HG03039 (cell line): ENCODE data around the gene CNTNAP2.

Experiments
- ATAC-seq: cut with Tn5 transposase; IDR thresholded peaks from one replicate; pipeline ENCODE4 v1.9.1; 2021; ENCODE audit warnings: mild to moderate bottlenecking, moderate library complexity; ENCODE audit not compliant: unreplicated experiment

CNTNAP2 gene

DNA sequence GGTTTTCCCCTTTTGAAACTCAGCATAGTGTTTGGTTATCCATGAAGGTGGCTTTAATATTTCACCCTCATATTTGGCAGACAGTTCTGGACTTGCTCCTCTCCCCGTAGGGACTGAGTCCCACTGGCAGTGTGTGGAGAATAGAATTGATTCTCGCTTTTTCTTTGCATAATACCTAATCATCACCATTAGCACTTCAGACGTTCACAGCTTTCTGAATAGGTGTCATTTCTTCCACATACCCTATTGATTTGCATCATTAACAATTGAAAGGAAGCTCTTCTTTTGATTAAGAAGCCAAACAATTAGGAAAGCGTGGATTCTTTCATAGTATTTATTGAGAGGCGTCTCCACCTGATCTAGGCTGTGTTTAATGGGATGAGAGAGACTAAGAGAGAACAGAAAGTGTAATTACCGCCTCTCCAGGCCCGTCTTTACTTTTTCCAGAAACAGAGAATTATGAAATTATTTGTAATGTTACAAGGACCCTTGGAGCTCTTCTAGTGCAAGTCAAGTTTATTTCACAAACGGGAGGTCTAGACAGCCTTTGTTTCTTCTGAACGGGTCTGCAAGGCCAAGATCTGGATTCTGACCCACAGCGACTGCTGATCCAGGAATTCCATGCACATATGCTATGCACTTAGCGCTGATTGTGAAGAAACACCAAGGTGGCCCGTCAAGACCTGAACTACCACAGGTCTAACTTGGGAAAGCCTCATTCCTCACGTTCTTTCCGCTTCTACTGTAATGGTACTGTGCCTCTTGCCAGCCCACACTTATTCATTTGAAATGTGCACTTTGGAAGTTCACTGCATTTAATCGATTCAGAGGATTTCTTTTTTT, 2224.1 kb downstream of the CNTNAP2 start:
- ATAC-seq = no peak

DNA sequence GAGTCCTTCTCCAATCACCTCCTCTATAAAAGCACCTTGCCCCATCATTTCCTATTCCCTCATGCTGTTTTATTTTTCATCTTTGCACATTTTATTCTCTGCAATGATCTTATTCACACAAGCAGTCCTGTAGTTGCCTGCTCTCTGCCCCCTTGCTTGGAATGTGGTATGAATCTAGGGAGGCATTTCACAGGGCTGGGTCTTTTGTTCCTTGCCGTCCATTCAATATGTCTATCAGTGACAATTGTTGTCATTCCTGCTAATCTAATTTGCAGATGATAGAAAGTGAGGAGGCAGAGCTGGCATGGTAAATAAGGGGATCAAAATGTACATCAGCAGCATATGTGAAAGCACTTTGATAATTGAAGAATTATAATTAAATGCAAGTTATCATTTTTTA, 2227.8 kb downstream of the CNTNAP2 start:
- ATAC-seq = no peak

DNA sequence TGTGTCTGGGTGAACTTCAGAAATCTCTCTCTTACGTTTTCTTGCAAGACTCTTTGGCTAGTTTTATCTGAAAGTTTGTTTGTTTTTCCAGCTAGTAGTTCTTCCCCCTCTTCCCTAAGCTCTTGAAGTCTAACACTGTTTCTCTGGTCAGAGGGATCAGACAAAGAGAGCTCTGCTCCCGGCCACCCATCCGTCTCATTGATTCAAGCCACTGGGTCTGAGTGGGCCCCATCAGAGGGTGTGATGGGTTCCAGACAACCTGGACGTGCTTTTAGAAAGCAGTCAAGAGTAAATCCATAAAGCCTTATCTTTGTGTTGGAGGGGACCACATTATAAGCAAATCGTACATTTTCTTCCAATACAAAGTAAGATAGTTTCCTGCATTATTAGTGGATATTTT, 2231.4 kb downstream of the CNTNAP2 start:
- no peak for ATAC-seq

DNA sequence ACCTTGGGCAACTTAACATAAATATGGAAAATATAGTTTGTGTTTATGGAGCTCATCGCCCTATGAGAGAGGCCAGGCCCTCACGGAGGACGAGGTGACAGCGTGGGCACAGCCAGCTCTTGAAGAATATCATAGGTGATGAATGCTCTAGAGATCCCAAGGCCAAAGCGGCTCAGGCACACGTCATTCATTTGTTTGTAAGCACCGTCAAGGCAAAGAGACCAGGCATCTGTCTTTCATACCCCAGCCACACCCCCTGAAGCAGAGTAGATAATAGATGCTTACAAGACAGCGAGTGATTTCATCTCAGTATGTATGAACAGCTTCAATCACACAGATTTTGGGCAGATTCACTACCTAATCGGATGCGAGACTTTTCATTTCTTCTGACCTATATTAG, 2231.9 kb downstream of the CNTNAP2 start:
- ATAC-seq = no peak

DNA sequence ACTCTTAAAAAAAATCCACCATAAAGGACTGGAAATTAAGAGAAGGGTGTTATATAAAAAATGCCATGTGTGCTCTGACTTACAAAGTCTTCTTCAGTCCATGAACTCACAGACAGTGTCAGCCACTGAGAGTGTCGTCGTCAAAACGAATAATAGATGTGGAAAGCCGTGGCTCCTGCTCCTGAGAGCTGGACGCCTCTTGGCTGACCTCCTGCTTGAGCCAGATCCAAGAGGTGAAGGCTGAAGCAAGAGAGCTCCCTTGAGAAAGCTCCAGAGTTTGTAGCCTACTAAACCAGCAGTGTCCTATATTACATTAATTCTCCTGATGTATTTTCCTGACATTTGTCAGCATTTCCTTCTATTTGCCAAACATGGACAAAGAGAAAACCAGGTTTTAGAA, 2239.7 kb downstream of the CNTNAP2 start:
- ATAC-seq = no peak

DNA sequence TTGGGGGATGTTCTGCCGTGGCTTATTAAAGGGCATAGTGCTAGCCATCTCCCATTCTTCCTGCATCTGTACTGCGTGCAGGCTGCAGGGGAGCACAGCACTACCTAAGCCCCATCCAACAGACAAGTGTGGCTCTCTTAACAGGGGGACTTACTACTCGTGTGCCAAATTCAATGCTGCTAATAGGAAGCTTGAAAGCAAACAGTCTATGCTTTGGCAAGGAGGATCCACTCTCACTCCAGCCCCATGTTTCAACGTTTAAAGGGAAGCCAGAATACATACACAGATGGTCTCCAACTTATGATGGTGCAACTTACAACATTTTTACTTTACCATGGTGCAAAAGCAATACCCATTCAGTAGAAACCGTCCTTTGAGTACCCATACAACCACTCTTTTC, 2245.9 kb downstream of the CNTNAP2 start:
- ATAC-seq = no peak

DNA sequence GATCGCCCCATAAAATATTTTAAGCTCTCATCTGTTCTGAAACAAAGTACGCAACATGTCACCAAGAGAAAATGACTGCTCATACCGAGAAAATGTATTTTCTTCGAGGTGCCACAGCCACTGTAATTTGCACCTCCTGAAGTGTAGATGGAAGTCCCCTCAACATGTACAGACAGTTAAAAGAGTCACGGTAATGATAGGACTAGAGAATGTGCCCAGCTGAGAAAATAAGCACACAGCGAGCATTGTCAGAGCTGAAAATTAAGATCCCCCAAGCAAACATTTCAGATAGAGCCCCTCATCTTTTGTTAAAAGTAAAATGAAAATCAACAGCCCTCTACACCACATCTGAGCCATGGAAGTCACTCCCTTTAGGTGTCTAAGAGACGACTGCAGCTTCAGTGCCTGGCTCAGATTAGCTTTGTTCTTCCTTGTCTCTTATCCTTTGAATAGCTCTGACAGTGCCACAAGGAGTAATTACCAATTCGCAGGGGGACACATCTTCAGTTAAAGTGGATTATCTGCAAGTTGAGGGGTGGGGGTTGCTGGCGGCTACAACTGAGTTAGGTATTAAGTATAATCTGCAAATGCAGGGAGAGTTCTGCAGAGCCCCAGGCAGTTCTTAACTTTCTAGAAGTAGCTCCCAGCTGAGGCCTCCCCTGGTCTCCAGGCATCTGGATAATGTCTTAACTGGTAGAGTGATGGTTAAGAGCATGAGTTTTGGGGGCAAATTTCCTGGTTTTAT, 2251.3 kb downstream of the CNTNAP2 start:
- no peak for ATAC-seq

DNA sequence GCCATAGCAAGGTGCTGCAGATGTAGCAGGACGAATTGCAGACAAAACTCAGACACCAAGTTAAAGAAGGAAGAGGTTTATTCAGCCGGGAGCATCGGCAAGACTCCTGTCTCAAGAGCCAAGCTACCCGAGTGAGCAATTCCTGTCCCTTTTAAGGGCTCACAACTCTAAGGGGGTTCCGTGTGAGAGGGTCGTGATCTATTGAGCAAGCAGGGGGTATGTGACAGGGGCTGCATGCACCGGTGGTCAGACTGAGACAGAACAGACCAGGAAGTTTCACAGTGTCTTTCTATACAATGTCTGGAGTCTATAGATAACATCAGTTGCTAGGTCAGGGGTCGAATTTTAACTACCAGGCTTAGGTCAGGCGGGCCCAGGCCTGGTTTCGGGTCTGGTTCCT, 2252.0 kb downstream of the CNTNAP2 start:
- no peak for ATAC-seq

DNA sequence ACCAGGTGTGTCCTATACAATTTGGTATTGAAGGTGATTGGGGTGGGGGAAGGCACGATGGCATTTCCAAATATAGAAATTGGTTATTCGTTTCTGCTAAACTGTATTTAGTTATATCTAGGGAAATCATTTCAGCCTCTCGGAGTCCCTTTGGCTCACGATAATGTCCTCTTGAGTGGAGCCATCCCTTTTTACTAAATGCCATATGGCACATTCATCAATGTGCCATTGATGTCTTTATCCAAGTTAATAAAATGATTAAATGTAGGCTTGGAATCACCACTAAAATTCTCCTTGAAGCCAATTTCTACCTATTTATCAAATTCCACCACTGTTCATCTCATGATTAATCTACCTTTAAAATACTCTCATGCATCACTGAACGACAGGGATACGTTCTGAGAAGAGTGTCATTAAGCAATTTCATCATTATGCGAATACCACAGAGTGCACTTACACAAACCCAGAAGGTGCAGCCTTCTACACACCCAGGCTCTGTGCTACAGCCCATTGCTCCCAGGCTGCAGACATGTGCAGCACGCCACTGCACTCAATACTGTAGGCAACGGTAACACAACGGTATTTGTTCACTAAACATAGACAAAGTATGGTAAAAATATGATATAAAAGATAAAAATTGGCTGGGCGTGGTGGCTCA, 2254.8 kb downstream of the CNTNAP2 start:
- ATAC-seq = no peak

DNA sequence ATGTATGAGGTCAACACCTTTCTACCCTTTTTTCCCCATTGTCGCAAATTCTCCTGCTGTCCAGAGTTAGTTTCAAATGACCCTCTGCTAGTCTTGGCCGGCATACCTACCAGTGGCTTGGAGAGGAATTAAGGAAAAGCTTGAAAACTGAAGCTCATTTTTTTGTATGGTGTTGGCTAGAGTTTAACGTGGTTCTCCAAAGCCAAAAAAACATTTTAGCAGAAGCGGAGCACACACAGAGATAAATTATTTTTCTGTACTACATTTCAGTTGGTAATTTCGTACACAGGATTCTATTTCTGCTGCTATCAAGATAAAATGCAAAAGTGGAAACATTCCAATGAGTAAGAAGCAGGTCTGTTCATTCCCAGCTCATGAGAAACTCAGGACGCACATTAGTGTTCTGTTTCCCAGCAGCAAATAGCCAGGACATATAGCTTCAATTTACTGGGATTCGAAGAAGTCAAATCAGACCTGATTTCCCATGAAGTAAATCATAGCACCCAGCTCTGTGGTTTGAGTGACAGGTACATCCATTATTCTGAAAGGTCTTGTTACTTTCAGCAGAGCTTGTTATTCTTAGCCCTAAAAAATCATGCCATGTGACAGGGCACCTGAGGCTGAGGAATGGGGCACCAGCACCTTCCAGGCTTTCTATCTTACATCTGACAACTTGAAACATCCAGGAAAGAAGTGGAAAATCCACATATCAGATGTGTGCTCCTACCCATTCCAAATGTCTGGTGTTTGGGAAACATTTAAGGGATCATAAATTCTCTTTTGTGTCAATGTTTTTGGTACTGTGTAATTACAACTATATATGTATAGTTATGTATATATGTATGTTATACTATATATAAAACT, 2258.0 kb downstream of the CNTNAP2 start:
- no peak for ATAC-seq

DNA sequence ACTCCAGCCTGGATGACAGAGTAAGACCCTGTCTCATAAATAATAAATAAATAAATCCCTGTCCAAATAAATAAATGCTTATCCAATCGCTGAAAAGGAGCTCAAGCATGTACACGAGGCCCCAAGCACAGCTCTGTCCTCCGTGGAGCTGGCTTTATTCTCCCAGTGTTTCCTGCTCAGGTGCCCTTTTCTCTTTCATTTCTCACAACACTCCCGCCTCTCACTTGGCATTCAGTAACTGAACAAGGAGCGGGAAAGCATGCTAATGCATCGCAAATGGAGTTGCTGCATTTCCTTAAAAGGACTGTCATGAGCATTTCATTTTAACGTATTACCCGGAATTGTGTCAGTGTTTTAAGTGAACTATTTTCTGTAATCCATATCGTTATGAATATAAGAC, 2263.1 kb downstream of the CNTNAP2 start:
- ATAC-seq = no peak

DNA sequence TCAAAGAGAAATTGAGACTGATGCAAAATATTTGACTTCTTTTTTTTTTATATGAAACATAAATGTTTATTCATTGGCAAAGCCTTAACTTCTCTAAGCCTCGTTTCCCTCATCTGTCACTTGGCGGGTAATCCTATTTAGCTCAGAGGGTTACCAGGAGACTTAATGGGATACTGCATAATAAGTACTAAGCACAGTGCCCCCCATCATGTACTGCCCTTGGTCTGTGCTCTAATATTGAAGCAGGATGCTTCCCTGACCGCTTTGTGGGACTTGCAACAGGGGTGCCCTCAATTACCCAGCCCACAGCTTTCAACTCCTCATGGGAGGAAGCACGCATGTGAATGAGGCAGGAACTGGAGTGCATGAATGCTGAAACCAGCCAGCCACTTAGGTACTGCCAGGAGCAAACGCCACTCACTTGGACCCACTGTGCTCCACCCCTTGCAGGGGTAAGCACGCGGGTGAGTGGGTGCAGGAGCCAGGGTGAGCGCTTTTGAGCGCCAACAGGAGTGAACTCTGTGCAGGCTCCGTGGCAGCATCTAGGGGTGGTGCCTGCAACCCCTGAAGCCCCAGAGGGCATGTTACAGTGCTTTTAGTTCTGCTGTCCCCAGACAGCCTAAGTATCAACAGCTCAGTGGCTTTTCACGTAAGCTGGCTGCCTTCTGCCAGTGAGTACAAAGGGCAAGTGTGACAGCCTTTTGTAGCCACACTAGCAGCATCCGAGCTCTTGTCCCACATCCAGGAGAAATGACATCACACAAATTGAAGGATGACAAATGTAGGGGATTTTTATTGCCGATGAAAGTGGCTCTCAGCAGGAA, 2264.2 kb downstream of the CNTNAP2 start:
- no peak for ATAC-seq

DNA sequence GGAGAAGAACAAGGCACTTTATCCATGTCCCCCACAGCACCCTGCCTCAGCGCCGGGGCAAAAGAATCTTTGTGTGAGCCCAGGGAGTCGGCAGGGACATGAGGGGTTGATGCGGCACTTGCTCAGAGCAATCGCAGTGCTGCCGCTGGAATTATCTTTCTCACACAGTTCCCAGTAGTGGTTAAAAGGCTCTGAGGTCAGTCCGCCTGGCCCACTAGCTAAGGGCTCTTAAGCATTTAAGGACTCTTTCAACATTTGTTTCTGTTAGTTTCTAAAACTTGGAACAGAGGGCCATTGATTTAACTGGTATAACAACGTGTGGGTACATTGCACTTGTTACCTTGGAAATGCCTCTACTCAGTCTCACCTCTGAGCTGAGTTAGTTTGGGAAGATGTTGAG, 2266.0 kb downstream of the CNTNAP2 start:
- no peak for ATAC-seq

DNA sequence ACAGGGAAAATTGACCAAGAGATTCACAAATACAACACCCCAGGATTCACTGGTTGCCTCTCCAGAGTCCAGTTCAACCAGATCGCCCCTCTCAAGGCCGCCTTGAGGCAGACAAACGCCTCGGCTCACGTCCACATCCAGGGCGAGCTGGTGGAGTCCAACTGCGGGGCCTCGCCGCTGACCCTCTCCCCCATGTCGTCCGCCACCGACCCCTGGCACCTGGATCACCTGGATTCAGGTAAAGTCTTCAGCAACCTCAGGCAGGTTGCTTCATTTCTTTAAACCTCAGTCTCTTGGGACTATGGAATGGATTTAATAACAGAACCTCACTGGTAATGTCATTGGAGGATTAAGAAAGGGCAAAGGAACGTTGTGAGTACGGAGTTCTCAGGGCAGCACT, 2267.1 kb downstream of the CNTNAP2 start:
- ATAC-seq = no peak

DNA sequence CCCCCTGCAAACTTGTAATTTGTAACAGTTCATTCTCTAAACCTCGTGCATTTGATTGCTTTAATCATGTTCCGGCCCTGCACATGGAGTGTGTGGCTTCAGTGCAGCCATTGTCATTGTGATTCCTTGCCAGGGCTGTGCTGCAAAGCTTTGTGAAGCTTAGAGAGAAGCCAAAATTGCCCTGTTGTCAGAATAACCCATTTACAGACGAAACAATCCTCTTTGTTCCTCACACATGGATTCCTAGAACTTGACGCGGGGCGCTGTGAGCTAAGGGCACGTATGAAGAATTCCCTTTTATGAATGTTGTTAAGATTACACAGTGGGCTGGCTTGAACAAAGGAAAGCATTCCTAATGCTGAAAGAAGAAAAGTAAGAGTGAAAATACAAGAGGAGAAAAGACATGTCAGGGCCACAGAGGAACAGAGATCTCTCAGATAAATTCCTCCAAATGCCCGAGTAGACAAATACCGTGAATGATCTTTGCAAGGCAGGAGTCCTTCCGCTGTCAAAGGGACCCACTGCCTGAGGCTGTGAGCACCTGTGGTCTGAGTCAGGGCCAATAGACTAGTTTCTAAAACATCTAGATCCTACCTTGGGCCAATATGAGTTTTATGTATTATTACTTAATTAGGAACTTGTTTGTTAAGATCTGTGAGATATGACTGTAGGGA, 2268.5 kb downstream of the CNTNAP2 start:
- no peak for ATAC-seq

DNA sequence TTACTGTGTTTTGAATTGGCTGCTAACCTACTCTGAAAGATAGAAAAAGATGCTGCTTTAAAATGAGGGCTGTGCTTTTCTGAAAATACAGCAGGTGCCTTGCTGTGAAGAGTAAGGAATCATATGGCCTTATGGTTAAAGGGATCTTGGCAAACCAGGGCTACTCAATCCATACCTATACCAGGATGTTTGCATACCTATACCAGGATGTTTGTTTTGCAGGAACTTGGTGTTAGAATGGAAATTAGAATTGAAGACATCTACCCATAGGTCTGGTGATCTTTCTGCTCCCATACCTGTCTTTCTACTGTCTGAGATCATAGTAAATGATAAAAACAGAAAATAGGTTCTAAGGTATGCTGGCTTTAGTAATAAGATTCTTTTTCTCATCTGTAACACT, 2273.8 kb downstream of the CNTNAP2 start:
- no peak for ATAC-seq

DNA sequence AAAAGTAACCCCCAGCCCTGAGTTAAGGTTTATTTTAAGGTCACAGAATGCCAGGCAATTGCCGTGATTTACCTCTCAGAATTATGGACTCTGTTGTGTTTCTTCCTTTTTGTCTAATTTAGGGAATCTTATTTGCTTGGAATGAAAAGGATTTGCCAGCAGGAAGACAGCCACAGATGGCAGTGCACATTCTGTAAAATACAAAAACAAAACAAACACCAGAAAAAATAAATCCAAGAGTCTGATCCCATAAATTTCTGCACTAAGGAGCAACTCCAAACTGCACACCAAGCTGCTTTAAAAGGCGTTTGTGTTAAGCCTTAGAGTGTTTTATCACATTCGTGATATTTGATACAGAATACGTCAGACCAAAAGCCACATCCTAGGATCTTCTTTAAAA, 2275.0 kb downstream of the CNTNAP2 start:
- no peak for ATAC-seq

DNA sequence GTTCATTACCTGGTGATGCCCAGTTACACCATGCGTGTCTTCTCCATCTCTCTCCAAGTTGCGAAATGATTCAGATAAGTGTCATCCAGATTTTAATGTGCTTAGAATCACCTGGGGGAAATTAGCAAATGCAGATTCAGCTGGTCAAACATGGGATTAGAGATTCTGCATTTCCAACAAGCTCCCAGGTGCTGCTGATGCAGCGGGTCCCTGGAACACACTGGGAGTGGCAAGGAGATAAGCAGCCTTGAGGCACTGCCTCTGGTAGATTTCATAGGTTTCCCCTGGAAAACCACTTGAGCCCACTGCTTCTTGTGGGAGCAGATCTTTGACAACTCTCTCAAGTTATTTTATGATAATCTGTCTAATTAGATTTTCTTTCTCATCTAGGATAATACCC, 2278.0 kb downstream of the CNTNAP2 start:
- ATAC-seq = no peak

DNA sequence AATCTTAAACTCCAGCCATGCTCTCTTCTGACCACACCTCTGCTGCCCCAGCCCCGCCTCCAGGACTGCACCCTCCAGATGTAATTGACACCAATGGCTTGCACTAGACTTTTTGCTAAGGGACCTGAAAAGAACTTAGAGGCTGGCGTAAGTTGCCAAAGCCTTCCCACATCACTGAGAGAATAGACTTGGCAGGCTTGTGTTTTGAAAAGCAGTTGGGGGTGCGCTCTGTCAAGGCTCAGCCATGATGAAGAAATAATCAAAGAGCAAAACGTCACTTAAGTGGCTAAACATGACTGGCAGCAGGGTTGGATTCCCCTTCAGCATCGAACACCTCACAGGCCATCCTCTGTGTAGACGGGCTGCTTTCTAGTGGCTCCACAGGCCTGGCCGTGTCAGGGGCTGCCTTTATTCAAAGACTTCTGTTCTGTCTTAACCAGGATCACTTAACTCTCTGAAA, 2278.8 kb downstream of the CNTNAP2 start:
- no peak for ATAC-seq
